Mammary epithelial cell (primary cell): ENCODE data around the gene CCDC138.

Experiments
- EZH2 ChIP-seq: IDR thresholded peaks from 2 replicates; pipeline ENCODE4 v1.6.1; 2012; ENCODE audit warnings: low read length, inconsistent platforms, borderline replicate concordance
- TF ChIP-seq, protein P1 (sequence below), 2 donors: IDR thresholded peaks in 1 of 2; conservative IDR thresholded peaks in 1 of 2; 2 replicates each; pipeline ENCODE4 v1.5.1; 2011 to 2012; ENCODE audit warnings: inconsistent platforms in 2 of 2, low read length in 2 of 2, mild to moderate bottlenecking in 2 of 2, control low read depth in 1 of 2, low read depth in 1 of 2; ENCODE audit not compliant: insufficient read depth in 1 of 2; ENCODE audit errors: extremely low read depth in 1 of 2

DNA sequence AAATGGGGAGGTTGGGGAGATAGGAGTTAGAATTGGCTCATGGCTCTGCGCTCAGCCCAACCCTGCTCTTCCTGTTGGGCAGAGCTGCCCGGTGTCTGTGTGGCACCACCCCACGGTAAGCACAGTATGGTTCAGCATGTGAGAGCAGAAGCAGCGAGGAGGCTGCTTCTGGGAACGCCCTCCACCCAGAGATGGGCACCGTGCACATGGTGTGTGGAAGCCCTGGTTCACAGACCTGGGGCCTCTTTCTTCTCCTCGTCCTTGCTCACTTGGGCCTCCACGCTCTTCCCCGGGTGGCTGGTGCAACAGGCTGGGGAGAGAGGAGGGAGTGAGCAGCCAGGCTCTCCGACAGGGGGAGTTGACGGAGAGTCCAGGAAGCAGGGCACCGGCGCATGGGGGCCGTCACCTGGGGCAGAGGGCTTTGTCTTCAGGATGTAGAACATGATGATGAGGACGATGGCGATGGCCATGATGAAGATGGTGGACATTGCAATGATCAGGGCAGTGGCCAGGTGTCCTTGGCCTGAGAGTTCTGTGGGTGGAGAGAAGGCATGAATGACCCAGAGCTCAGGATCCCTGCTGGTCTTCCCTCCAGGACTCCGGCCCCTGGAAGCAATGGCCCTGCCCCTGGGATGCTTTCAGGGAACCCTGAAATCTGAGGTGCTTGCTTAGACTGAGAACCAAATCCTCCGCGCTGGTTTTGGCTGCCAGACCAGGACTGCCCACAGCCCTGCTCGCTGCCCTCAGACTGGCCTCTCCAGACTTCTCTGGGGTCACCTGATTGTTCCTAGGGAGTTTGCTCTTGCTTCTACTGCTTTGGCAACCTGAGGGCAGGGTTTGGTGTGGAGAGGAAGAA is 124.2 kb downstream of the CCDC138 start:
- no peak for TF ChIP-seq EZH2
- TF ChIP-seq, protein P1, sequence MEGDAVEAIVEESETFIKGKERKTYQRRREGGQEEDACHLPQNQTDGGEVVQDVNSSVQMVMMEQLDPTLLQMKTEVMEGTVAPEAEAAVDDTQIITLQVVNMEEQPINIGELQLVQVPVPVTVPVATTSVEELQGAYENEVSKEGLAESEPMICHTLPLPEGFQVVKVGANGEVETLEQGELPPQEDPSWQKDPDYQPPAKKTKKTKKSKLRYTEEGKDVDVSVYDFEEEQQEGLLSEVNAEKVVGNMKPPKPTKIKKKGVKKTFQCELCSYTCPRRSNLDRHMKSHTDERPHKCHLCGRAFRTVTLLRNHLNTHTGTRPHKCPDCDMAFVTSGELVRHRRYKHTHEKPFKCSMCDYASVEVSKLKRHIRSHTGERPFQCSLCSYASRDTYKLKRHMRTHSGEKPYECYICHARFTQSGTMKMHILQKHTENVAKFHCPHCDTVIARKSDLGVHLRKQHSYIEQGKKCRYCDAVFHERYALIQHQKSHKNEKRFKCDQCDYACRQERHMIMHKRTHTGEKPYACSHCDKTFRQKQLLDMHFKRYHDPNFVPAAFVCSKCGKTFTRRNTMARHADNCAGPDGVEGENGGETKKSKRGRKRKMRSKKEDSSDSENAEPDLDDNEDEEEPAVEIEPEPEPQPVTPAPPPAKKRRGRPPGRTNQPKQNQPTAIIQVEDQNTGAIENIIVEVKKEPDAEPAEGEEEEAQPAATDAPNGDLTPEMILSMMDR (conservative IDR thresholded peaks at IDR 0.05 in 1 of 2, IDR thresholded peaks at IDR 0.05 in 1 of 2; ENCODE audit: extremely low read depth in 1 of 2, insufficient read depth in 1 of 2, low read depth in 1 of 2, low read length in 2 of 2) = no peak
